ENCODE data around the gene TMEM201.
"Not testable (repeated sequence)": the region's sequence is repeated elsewhere in the genome, so short reads cannot be mapped to it uniquely, and the experiment has no call there.

TMEM201 gene

DNA sequence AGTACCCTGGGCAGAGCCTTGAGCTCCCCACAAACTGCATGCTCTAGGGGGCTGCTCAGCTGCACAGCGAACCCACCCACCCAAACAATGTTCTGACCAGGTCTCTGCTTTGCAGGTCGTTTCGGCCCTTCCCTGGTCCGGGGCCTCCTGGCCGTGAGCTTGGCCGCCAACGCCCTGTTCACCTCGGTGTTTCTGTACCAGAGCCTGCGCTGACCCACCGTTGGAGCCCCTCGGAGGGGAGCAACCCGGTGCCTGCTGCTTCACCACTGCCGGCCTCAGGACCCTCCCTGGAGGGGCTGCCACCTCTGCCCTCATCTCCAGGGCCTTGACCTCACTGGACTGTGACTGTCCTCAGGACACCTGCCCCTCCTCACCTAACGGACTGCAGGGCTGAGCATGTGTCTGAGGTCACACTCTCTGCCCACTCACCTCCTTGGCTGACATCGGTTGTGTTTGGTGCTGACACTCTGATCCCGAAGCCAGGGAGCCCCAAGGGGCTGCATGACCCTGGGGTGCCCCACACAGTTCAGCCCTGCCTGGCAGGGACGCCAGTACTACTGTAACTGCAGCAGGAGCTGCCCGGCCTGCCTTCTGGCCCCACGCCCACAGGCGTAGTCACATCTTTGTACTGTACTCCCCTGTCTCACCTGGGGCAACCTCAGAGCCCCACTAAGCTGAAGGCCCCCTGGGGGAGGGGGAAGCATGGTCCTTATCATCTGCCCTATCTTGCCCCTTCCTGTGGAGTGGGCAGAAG is 24.3 kb downstream of the TMEM201 start:
- DNase-seq (ENCODE audit: low read depth) = no peak
- TF ChIP-seq, protein P1, sequence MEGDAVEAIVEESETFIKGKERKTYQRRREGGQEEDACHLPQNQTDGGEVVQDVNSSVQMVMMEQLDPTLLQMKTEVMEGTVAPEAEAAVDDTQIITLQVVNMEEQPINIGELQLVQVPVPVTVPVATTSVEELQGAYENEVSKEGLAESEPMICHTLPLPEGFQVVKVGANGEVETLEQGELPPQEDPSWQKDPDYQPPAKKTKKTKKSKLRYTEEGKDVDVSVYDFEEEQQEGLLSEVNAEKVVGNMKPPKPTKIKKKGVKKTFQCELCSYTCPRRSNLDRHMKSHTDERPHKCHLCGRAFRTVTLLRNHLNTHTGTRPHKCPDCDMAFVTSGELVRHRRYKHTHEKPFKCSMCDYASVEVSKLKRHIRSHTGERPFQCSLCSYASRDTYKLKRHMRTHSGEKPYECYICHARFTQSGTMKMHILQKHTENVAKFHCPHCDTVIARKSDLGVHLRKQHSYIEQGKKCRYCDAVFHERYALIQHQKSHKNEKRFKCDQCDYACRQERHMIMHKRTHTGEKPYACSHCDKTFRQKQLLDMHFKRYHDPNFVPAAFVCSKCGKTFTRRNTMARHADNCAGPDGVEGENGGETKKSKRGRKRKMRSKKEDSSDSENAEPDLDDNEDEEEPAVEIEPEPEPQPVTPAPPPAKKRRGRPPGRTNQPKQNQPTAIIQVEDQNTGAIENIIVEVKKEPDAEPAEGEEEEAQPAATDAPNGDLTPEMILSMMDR (IDR thresholded peaks at IDR 0.05; ENCODE audit: control insufficient read depth, extremely low read depth, insufficient read depth) = no peak
- no peak overlapping the region for H3K4me3 ChIP-seq (ENCODE audit: low read depth, low read length)

DNA sequence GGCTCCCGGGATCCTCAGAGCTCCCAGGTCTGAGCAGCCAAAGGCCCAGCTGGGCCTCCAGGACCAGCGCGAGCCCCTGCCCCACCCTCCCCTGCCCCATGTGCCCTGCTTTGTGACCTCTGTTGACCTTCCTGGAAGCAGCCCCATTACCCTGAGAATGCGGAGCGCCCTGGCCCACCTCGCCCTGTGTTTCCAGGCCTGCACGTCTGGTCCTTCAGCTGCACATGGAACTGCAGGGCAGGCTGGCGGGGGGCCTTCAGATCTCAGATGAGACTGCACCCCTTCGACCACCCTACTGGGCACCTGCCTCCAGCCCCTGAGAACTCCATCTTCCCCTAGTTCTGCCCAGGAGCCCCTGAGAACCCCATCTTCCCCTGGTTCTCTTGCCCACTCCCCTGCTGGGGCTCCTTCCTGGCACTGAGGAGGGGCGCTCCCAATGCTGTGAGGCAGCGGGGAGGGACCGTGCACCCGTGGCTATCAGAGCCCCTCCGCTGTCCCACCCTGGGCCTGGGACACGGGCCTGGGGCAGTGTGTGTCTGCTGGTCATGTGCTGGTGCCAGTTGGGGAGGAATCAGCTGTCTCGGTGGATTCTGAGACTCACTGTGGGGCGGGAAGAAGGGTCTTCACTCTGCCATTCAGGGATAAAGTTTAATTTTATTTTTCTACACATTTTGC is 25.1 kb downstream of the TMEM201 start:
- no peak overlapping the region for H3K4me3 ChIP-seq (ENCODE audit: low read depth, low read length)
- TF ChIP-seq, protein P1 (IDR thresholded peaks at IDR 0.05; ENCODE audit: control insufficient read depth, extremely low read depth, insufficient read depth) = no peak
- no peak for DNase-seq (ENCODE audit: low read depth)

DNA sequence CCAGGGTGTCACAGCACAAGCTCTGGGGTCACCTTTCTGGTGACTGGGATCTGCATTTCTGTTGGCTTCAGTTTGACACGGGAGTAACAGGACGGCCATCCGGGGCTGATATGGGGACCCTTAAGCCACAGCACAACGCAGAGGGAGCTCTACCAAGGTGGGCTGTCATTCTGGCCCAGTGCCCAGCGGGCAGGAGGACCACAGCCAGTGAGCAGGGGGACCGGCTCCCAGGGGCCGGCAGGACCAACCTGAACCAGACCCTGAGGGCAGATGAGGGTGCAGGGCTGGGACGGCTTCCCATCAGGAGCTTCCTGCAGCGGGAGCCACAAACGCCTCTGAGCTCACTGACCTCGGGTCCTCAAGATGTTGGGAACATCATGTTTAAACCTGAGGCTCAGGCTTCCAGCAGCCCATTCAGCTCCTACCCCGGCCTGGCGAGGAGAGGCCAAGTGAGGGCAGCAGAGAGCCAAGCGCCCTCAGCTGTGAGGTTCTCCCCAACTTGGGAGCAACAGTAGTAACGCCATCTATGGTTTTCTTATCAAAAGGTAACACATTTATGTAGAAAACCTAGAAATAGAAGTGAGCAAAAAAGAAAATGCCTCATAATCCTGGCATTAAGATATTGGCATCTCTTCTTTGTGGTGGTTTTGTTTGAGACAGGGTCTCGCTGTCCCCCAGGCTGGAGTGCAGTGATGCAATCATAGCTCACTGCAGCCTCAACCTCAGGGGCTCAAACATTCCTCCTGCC is 26.8 kb downstream of the TMEM201 start:
- H3K4me3 ChIP-seq (ENCODE audit: low read depth, low read length) = no peak overlapping the region
- no peak for DNase-seq (ENCODE audit: low read depth)
- TF ChIP-seq, protein P1 (IDR thresholded peaks at IDR 0.05; ENCODE audit: control insufficient read depth, extremely low read depth, insufficient read depth) = peak; percentile 55

DNA sequence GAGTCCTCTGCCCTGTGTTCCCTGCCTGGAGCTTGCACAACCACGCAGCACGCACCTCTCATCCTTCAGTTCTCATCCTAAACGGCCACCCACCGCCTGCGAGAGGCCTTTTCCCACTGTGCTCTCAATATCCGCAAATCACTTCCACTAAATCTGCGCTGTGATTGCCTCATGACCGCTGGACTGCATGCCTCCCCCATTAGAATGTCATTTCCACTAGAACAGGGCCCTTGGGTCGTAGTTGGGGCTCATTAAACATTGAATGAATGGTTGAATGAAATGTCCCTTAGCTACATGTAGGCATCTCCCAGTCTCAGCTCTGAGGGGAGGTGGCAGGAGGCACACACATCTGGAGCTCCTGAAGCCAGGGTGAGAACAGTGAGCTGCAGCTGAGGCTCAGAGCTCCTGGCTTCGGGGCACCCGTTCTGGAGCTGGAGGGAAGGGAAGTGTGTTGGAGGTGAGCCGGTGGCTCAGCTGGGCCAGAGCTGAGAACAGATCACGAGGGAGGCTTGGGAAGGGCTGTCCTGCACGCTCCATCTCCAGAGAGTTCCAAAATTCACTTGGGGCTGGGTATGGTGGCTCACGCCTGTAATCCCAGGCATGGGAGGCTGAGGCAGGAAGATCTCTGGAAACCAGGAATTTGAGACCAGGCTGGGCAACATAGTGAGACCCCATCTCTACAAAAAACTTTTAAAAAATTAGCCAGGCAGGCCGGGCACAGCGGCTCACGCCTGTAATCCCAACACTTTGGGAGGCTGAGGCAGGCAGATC is 30.4 kb downstream of the TMEM201 start:
- no peak overlapping the region for H3K4me3 ChIP-seq (ENCODE audit: low read depth, low read length)
- TF ChIP-seq, protein P1 (IDR thresholded peaks at IDR 0.05; ENCODE audit: control insufficient read depth, extremely low read depth, insufficient read depth) = no peak
- no peak for DNase-seq (ENCODE audit: low read depth)

DNA sequence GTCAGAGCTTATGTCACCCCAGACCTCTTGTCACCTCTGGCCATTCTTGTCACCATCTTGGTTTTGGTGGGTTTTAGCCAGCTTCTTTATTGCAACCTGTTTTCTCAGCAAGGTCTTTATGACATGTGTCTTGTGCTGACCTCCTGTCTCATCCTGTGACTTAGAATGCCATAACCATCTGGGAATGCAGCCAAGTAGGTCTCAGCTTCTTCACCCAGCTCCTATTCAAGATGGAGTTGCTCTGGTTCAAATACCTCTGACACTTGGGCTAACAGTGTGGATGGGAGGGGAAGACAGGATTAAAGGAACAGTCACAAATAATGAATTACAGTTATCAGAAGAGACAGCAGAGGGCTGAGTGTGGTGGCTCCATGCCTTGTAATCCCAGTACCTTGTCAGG is 32.3 kb downstream of the TMEM201 start:
- no peak overlapping the region for H3K4me3 ChIP-seq (ENCODE audit: low read depth, low read length)
- TF ChIP-seq, protein P1 (IDR thresholded peaks at IDR 0.05; ENCODE audit: control insufficient read depth, extremely low read depth, insufficient read depth) = no peak
- DNase-seq (ENCODE audit: low read depth) = no peak

DNA sequence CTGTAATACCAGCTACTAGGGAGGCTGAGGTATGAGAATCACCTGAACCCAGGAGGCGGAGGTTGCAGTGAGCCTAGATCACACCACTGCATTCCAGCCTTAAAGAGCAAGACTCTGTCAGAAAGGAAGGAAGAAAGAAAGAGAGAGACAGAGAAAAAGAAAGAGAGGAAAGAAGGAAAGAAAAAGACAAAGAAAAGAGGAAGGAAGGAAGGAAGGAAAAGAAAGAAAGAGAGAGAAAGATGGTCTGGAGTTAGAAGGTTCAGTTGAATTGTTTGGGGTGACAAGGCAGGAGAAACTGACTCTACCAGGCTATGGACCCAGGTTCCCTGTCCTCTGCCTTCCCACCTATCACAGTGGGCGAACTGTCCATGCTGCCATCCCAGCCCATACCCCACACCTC is 35.4 kb downstream of the TMEM201 start:
- H3K4me3 ChIP-seq (ENCODE audit: low read depth, low read length) = no peak overlapping the region
- DNase-seq (ENCODE audit: low read depth) = no peak
- TF ChIP-seq, protein P1 (IDR thresholded peaks at IDR 0.05; ENCODE audit: control insufficient read depth, extremely low read depth, insufficient read depth) = no peak

DNA sequence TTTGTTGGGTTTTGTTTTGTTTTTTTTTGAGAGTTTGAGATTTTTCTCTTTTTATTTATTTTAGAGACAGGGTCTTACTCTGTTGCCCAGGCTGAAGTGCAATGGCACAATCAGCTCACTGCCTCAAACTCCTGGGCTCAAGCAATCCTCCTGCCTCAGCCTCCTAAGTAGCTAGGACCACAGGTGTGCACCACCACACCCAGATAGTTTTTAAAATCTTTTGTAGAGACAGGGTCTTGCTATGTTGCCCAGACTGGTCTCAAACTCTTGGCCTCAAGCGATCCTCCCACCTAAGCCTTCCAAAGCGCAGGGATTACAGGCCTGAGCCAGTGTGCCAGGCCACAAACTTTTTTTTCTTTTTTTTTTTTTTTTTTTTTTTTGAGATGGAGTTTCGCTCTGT is 36.3 kb downstream of the TMEM201 start:
- DNase-seq (ENCODE audit: low read depth); H3K4me3 ChIP-seq (ENCODE audit: low read depth, low read length): not testable (repeated sequence)
